ENCODE results near the gene SERPINI1.
"Not testable (repeated sequence)": the region's sequence is repeated elsewhere in the genome, so short reads cannot be mapped to it uniquely, and the experiment has no call there.

The SERPINI1 gene

GRCh38 chr3:167787440-167787839 is 51.9 kb downstream of the SERPINI1 start:
- no peak for DNase-seq (ENCODE audit: low read depth)

GRCh38 chr3:167798443-167798842 is 62.9 kb downstream of the SERPINI1 start:
- DNase-seq (ENCODE audit: low read depth) = no peak

GRCh38 chr3:167808910-167809309 is 73.4 kb downstream of the SERPINI1 start:
- DNase-seq (ENCODE audit: low read depth) = no peak

GRCh38 chr3:167810236-167810635 is 74.7 kb downstream of the SERPINI1 start:
- no peak for DNase-seq (ENCODE audit: low read depth)

GRCh38 chr3:167811031-167811430 is 75.5 kb downstream of the SERPINI1 start:
- DNase-seq (ENCODE audit: low read depth) = no peak

DNA sequence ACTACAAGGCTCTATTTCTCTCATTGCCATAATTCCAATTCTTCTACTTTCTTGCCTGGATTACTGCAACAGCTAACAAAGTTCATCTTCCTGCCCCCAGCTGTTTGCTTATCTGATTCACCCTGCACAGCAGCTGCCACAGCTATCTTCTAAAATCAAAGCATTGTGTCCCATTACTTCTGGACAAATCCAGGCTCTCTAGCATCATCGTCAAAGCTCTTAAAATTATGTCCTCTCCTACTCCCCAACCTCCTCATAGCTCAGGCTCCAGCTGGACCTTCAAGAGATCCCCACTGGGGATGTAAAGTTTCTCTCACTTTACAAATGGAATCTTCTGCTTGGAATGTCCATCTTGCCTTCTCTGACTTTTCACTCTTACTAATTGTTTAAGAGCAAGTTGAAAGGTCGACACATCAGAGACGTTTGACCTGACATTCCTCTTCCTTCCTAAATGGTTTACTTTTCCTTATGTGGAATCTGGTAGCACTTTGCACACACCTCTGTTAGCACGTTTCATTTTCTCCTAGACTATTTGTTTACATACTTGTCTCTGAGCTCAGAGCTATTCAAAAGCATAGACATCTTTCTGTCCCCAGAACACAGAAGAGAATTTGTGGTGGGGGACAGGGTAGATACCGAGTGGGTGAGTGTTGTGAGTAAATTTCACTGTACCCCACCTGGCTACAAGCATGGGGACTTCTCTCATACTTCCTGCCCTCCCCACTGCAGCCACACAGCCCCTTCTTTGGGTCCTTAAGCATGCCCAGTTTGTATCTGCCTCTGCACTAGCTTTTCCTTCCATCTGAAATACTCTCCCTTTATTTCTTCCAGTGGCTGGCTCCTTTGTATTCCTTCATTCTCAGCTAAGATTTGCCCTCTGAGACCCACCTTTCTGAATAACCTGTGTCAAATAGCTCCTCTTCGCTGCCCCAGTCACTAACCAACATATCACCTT is 77.9 kb downstream of the SERPINI1 start:
- DNase-seq (ENCODE audit: low read depth) = no peak

DNA sequence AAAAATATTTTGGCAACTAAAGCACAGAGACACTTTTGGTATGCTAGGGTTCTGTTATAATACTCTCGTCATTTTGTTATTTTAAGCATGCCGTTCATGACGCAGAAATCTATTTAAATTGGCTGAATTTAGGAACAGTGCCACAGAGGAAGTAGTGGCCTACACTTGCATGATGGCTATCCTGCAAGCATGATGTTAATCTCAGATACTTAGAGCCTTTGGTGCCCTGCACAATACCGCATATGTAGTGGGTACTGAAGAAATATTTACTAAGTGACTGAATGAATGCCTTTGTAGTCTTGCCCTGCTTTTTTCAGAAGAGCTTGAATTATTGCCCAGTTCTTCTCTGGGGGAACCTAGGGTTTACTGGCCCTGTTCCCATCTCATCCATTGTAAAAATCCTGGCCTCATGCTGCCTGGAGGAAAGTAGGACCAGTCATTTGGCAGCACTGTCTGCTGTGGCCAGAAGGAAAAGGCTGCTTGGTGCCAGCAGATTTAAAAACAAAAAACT is 79.0 kb downstream of the SERPINI1 start:
- DNase-seq (ENCODE audit: low read depth) = no peak

DNA sequence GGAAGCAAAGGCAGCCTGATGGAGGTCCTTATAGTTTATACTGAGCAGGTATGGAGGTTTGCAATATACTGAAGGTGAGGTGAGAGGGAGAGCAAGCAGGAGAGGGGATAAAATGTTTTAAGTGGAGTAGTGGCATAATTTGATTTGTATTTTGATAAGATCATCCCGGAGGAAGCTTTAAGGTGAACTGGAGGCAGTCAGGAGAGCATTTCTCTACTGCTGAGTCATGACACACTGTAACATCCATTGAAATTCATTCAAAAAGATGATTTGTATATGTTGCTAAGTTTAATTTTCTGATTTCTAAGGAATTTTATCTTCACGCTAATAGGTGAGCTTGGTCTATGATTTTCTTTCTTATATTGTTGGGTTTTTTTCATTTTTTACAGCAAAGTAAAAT is 81.4 kb downstream of the SERPINI1 start:
- no peak for DNase-seq (ENCODE audit: low read depth)

GRCh38 chr3:167820102-167820865 is 84.8 kb downstream of the SERPINI1 start:
- DNase-seq (ENCODE audit: low read depth) = no peak

GRCh38 chr3:167821248-167821805 is 85.8 kb downstream of the SERPINI1 start:
- no peak for DNase-seq (ENCODE audit: low read depth)

DNA sequence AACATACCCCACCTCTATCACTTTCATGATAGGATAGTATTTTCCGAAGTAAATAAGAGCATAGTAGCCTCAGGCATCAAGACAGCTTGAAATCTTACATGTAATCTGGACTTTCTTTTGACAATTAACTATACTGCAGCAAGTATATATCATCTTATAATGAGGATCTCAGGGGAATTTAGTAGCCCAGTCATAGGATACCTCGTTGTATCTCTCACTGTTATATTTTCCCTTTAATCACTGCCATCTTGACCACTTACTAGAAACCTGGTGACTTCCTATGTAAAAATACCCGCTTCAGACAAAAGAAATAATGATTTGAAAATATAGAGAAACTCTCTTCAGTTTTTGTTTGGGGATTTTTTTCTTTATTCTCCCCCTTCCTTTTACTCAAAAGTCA is 88.2 kb downstream of the SERPINI1 start:
- no peak for DNase-seq (ENCODE audit: low read depth)

- DNase-seq (ENCODE audit: low read depth) = not testable (repeated sequence)
Measured at GRCh38 chr3:167827588-167827987, 92.1 kb downstream of the SERPINI1 start.

GRCh38 chr3:167829071-167829470 is 93.5 kb downstream of the SERPINI1 start:
- no peak for DNase-seq (ENCODE audit: low read depth)

- no peak for DNase-seq (ENCODE audit: low read depth)
Measured at GRCh38 chr3:167830007-167830406, 94.5 kb downstream of the SERPINI1 start.

DNA sequence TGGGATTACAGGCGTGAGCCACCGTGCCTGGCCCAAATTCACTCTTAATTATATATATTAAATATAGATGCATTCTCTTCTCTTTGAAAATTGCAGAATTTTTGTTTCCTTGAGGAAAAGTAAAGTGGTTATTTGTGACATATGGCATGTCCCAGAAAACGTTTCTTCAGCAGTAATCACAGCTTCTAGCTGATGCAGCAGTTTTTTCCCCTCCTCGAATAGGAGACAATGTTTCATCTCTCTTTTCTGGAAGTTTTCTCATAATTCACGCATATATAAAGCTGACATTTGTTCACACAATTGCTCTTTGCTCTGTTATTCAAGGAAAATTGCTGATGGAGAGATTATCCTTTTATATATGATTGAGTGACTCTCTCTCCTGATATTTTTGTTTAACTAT is 99.8 kb downstream of the SERPINI1 start:
- no peak for DNase-seq (ENCODE audit: low read depth)

DNA sequence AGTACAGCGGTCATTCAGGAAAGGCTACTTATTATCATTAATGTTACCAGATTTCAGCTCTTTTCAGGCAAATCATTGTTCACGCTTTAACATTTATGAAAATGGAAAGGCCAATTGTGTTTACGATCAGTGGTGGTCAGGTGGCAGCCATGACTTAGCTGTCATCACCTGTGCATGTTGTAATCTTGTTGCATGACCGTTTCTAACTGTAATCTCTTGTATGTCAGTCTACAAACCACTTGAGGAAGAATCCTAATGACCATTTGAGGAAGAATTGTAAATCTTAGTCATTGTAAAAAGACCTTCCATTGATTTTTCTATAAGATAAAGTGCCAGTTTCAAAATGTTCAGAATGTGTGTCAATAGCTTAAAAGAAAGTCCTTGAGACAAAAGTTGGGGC is 100.4 kb downstream of the SERPINI1 start:
- no peak for DNase-seq (ENCODE audit: low read depth)

GRCh38 chr3:167837466-167837865 is 101.9 kb downstream of the SERPINI1 start:
- DNase-seq (ENCODE audit: low read depth) = no peak

DNA sequence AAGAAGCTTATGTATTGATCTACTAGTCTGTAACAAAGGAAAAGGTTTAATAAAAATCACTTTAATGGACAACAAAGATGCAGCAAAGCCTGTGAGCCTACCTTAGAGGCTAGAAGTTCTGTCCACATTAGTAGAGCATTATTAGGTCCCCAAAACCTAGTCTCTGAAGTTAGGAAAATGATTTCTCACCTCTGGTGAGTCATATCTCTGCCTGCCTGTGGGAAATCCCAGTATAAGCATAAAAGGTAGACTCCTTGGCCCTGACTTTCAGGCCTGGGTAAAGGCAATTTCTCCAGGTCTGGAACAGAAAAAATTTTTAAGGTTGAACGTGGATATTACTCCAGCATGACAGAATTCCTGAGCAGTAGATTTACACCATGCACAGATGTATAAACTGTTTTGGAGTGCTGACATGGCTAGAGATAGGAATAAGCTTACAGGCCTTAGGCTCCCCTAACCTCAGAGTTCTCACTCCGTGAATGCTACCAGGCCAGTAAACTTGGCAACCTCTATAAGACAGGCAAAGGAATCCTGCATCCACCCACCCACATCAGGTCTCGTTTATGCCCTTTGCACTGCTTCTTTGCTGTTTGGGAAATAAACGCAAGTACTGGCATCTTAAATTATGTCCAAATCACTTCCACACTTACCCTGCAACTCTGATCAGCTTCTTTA is 104.1 kb downstream of the SERPINI1 start:
- no peak for DNase-seq (ENCODE audit: low read depth)

- DNase-seq (ENCODE audit: low read depth) = no peak
Measured at GRCh38 chr3:167840247-167840646, 104.7 kb downstream of the SERPINI1 start.

- no peak for DNase-seq (ENCODE audit: low read depth)
Measured at GRCh38 chr3:167843481-167843880, 108.0 kb downstream of the SERPINI1 start.

DNA sequence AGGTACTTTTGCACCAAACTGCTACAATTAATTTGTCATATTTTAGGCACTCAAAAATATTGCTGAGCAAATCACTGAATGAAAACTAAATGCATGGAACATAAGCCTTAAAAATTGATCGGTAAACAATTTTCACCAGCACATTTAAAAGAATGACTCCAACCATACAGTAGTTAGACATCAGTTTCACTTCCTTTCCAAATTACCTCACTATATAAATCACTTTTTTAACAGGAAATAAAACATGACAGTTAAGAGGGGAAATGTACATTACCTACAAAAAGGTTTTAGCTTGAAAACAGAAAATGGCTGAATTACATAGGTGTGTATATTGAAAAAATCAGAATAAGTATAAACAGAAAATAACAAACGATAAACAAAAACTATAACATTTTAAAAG is 108.4 kb downstream of the SERPINI1 start:
- no peak for DNase-seq (ENCODE audit: low read depth)

GRCh38 chr3:167844528-167844927 is 109.0 kb downstream of the SERPINI1 start:
- DNase-seq (ENCODE audit: low read depth) = no peak
